Spleen (tissue), 7 donors: Measurements from ENCODE around the gene NEK5.

ENCODE experiments used
- CTCF ChIP-seq, 11 experiments: fragments of 200-600 bp in 7 of 11; fragments of 450-650 bp in 4 of 11; sonication (generic) in 4 of 11; IDR thresholded peaks in 8 of 11; conservative IDR thresholded peaks in 3 of 11; 1 replicate in 7 of 11; 2 replicates in 4 of 11; pipeline versions ENCODE4 v1.4.0 to v1.8.0; 2016 to 2021; ENCODE audit warnings: antibody characterized with exemption in 11 of 11, inconsistent platforms in 4 of 11, mild to moderate bottlenecking in 1 of 11
- POLR2A ChIP-seq, 3 donors: fragments of 450-650 bp; IDR thresholded peaks; one replicate each; pipeline ENCODE4 v1.5.1; 2017; ENCODE audit warnings: antibody characterized with exemption in 3 of 3, mild to moderate bottlenecking in 1 of 3
- POLR2AphosphoS5 ChIP-seq, 3 donors: sonication (generic); formaldehyde crosslinking; IDR thresholded peaks; one replicate each; pipeline ENCODE4 v1.5.1; 2017; ENCODE audit warnings: antibody characterized with exemption in 3 of 3
- donor health status: DM: no; HTN: no; CAD: no; lungs with moderate emphysema.
- donor health status: DM: no; HTN: no; CAD: no.
- donor health status: DM: no; HTN: no; CAD: no.

- no peak for TF ChIP-seq CTCF (IDR thresholded peaks at IDR 0.05 in 8 of 11, conservative IDR thresholded peaks at IDR 0.05 in 3 of 11)
- TF ChIP-seq POLR2AphosphoS5 (IDR thresholded peaks at IDR 0.05) = no peak
- no peak for TF ChIP-seq POLR2A (IDR thresholded peaks at IDR 0.05)
Observed at GRCh38 chr13:52026246-52026626, 102.6 kb downstream of the NEK5 start.
